ENCODE data around the gene SLC10A6.
"Not testable (repeated sequence)": the region's sequence is repeated elsewhere in the genome, so short reads cannot be mapped to it uniquely, and the experiment has no call there.

Gene SLC10A6

DNA sequence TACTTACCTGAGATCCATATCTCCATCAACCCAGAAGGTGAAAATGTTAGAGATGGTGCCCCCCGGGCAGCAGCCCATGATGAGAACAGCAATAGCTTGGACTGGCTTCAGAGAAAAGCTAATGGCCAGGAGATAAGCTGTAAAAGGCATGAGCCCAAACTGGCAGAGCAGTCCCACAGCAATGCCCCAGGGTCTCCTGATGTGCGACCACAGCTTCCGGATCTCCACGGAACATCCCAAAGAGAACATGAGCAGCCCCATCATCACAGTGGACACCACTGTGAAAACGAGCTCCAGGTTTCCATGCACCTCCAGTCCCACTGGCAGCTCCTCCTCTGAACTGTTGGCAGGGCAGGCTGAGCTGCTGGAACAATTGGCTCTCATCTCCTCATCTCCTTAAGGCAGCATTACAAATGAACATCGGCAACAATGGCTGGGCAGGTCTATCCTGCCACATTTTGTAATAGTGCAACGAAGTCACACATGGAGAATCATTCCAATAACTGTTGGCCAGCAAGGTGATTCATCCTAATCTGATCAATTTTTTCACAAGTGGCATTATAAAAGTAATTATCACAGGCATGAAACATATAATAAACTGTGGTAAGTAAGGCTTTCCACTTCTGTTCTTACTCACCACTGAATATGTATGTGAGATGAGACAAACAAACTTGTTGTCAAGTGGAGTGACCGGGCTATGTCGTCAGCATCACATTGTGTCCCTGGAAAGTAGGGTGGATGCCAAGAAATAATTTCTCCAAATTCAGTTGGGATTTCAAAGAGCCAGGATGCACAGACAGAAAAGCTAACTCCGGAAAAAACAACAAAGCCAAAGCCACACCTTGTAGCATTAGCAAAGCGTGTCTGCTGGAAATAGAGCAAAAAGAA lies at the start of gene SLC10A6:
Gene SLC10A6, minus strand, starts transcription at position 653 of the 888 bp plus-strand sequence. Its CDS starts 269 bp downstream, at position 384.
- in situ Hi-C loops (cut with HindIII; ENCODE audit: low sequenced_read_pairs) = no loop called here

GRCh38 chr4:86898562-86898961 lies 49.4 kb upstream of the SLC10A6 start:
- in situ Hi-C loops (cut with HindIII; ENCODE audit: low sequenced_read_pairs) = no loop called here

DNA sequence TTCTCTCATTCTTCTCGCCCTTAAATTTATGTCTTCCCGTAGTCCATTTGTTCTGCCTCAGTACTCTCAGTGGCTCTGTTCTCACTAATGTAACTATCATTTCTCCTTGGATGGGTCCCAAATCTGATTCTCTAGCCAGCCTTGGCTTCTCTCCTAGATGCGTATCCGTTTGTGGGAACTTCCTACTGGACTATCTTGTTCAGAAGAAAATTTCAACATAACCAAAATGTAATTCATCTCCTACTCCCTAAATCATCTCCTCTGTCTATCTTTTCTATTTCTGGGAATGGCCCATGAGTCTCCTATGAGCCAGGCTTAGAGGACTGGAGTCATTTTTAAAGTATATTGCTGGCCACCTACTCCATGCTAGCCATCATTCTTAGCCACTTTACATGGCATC lies 47.4 kb upstream of the SLC10A6 start:
- in situ Hi-C loops (cut with HindIII; ENCODE audit: low sequenced_read_pairs) = no loop called here

DNA sequence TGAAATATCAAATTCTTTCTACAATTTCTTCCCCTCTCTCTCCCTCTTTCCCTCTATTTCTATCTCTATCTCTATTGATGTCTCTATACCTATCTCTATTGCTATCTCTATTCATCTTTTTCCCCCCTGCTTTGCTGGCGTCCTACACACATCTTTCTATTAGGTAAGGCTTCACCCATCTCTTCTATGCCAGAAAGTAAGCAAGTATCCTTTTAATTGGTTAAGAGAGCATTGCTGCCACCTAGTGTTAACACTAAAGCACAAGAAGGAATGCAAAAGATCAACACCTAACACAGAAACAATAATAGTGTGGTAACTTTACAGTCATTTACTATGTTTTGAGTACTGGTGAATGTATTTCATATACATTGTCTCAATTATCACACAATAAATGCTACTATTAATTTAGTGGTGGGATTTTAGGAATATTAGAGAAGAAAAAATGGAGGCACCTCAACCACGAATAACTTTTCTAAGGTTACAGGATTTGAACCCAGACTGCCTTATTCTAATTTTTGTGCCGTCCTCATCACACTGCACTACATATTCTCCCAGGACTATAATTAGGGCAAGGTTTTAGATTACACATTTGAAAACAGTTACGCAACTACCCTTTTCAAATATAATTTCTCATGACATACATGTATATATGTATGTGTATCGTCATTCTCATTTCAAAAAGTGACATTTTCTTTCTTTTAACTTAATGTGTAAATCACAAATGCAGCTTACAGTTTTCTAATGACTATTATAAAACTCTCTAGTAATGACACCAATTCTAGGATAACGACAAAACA lies 46.7 kb upstream of the SLC10A6 start:
- in situ Hi-C loops (cut with HindIII; ENCODE audit: low sequenced_read_pairs) = no loop called here

DNA sequence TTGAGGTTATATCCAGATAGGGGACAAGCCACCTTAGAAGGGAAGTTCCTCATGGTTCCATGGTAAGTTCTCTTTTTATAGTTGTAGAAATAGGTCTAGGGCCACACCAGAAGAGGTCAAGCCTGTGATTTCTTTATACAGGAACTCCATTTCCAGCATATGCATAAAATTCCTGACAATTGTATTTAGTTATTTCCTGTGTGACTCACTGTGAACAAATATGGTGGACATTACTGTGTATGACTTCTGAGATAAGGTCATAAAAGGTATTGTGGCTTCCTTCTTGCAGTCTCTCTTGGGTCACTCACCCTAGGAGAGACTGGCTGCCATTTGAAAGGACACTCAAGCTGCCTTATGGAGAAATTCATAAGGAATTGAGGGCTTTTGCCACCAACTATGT lies 45.3 kb upstream of the SLC10A6 start:
- in situ Hi-C loops (cut with HindIII; ENCODE audit: low sequenced_read_pairs) = no loop called here

DNA sequence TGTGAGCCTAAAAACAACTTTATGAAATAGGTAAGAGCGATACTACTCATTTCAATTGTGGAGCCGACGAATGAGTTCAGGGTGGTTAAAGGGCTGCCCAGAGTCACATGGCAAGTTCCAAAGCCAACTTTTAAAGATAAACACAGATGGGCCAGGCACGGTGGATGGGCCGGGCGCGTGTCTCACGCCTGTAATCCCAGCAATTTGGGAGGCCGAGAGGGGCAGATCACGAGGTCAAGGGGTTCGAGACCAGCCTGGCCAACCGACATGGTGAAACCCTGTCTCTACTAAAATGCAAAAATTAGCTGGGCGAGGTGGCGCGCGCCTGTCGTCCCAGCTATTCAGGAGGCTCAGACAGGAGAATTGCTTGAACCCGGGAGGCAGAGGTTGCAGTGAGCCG lies 44.0 kb upstream of the SLC10A6 start:
- in situ Hi-C loops (cut with HindIII; ENCODE audit: low sequenced_read_pairs) = no loop called here

DNA sequence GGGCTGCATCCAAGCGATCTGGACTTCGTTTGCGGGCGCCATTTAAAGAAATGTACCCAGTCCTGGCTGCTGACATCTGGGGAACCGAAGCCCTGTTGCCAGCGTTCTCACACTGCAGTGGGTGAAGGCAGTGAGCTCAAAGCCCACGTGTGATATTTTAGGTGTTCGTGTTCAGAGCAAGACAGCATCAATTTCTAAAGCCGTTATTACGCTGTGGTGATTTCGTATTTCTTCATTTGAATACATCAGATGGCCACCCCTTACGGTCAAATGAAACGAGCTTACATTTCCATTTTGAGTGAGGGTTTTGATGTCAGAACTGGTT lies 43.4 kb upstream of the SLC10A6 start:
- in situ Hi-C loops (cut with HindIII; ENCODE audit: low sequenced_read_pairs) = no loop called here

DNA sequence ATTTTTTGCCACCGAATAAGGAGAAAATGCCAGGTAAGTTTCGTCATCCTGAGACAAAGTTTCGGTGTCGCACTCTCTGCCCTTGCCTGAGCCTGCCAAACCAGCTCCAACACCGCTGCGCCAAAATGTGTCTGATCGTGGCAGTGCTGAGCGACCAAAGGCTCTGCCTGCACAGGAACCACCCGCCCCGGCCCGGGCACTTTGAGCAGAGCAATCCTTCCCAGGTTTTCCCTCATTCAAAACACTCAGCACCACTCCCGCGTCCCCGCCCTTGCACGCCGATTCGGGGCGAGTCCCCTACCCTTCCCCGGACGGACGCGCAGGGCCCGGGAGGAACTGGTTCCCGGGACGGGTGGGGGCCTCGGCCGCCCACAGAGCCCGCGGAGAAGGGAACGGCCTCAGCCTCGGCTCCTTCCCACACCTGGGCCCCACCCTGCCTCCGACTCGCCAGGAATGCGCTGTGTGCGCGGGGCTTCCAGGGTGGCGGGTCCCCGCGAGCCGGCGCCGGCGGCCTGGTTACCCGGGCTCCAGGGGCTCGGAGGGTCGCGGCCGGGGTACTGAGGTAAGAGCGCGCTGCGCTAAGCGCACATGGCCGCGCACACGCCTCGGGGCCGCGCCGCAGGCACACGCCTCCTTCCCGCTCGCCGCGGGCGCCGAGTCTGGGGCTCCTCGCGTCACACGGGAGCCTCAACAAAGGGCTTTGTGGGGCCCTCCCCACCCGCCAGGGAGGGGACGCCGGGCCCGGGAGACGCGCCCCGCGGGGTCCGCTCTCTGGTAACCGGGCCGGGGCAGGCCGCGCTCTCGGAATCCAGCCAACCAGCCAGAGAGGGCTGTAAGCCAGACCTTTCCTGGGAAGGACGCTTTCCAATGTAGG lies 42.8 kb upstream of the SLC10A6 start, which contains the start of gene C4orf36:
Gene C4orf36, minus strand, starts transcription at position 661 of the 874 bp plus-strand sequence. CDS start 902 bp downstream, outside the sequence.
- in situ Hi-C loops (cut with HindIII; ENCODE audit: low sequenced_read_pairs) = no loop called here

DNA sequence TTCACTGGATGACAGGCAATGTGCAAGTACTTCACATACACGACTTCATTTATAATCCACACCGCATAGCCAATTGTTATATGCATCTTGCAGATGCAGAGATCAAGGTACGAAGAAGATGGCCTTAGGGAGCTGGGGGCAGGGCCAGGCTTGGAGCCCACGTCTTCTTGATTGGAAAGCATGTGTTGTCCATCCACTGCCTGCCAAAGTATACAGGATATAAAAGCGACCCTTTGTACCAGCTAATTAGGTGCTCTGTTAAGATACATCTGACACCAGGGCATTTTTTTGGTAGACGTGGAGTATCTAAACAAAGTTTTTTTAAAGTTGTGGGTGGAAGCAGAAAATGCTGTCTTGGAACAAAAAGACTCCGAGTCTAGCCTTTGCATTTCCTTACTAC lies 41.6 kb upstream of the SLC10A6 start:
- in situ Hi-C loops (cut with HindIII; ENCODE audit: low sequenced_read_pairs) = no loop called here

DNA sequence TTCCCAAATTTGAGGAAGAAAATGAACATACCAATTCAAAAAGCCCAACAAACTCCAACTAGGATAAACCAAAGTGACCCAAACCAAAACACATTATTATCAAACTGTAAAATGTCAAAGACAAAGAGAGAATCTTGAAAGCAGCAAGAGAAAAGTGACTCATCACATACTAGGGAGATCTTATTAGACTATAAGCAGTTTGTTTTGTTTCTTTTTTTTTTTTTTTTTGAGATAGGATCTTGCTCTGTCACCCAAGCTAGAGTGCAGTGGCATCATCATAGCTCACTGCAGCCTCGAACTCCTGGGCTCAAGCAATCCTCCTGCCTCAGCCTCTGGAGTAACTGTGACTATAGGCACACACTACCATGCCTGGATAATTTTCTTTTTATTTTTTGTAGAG lies 30.5 kb upstream of the SLC10A6 start:
- in situ Hi-C loops (cut with HindIII; ENCODE audit: low sequenced_read_pairs) = no loop called here

DNA sequence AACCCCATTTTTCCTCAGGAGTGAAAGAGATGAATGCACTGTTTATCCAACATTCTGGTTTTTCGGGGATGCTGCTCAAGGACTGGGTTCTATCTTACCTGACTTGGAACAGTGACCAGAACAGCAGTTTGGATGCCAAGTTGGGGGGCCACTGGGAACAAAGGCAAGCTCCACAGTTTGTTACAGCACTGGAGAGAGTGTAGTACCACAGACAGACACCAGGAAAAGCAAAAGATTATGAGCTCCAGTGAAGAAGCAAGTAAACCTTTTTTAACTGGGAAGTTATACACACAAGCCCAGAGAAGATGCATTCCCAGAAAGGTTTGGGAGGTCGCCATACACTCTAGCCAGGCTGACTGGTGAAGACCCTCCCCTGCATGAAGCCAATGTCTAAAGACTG lies 29.5 kb upstream of the SLC10A6 start:
- in situ Hi-C loops (cut with HindIII; ENCODE audit: low sequenced_read_pairs) = no loop called here

DNA sequence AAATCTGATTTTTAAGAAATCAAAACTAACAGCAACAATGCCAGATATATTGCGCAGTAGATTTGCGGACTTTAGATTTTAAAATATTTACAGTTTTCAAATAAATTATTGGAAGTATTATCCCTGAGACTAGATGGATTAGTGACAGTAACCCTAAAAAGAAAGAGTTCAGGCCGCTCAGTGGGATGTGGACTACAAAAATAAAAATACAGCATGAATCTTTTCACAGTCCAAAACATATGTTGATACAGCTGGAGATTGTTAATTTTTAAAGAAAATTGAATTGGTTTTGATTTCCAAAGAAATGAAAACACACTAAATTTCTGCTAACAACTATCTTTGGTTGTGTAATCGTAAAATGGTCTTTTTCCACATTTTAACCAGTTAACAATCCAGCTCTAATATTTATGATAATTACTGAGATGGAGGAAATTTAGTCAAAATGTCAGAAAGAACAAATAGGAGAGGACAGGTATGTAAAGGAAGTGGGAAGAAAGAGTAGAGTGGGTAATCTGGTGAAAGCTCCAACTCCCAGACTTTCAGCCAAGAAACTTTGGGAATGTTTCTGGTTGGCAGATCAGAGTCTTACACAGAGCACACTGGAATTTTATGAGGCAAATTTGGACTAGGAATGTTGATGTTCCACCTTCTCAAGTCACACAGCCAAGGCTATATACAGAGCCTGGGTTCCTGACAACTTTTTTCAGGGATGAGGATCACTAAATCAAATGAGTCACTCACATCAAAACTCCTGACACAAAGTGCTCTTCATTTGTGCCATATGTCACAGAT lies 27.9 kb upstream of the SLC10A6 start:
- in situ Hi-C loops (cut with HindIII; ENCODE audit: low sequenced_read_pairs) = no loop called here

DNA sequence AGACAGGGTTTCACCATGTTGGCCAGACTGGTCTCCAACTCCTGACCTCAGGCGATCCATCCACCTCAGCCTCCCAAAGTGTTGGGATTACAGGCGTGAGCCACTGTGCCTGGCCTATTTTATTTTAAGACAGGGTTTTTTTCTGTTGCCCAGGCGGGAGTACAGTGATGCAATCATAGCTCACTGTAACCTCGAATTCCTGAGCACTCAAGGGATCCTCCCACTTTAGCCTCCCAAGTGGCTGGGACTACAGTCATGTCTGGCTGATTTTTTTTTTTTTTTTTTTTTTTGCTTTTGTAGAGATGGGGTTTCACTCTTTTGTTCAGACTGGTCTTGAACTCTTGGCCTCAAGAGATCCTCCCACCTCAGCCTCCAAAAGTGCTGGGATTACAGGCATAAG lies 26.3 kb upstream of the SLC10A6 start:
- in situ Hi-C loops (cut with HindIII; ENCODE audit: low sequenced_read_pairs) = not testable (repeated sequence)

- in situ Hi-C loops (cut with HindIII; ENCODE audit: low sequenced_read_pairs) = no loop called here
Measured at GRCh38 chr4:86872135-86872534, 23.0 kb upstream of the SLC10A6 start.

- in situ Hi-C loops (cut with HindIII; ENCODE audit: low sequenced_read_pairs) = no loop called here
Measured at GRCh38 chr4:86870442-86871069, 21.4 kb upstream of the SLC10A6 start.

DNA sequence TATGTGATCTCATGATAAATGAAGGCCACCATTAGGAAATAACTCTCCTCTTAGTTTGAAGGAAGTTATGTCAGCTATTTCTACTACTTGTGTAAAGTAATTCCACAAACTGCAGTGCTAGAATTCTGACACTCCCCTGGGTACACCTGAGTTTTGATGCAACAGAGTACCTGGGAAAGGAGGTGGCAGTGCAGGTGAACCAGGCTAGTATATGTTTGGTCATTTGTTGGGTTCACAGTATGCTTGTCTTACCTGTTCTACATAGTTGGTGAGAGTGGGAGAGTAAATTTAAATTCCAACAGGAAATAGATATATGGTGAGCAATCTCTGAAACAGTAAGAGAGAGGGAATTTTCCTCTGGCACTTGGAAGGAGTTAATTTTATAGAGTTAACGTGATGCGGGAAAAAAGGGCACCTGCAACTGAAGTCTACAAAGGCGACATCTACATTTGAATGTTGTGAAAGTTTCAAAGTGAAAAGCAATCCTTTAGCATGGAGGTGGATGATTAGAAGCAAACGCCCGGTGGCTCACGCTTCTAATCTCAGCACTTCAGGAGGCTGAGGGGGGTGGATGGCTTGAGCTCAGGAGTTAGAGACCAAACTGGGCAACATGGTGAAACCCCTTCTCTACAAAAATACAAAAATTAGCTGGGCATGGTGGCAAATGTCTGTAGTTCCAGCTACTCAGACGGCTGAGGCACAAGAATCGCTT lies 8.3 kb upstream of the SLC10A6 start:
- in situ Hi-C loops (cut with HindIII; ENCODE audit: low sequenced_read_pairs) = no loop called here

DNA sequence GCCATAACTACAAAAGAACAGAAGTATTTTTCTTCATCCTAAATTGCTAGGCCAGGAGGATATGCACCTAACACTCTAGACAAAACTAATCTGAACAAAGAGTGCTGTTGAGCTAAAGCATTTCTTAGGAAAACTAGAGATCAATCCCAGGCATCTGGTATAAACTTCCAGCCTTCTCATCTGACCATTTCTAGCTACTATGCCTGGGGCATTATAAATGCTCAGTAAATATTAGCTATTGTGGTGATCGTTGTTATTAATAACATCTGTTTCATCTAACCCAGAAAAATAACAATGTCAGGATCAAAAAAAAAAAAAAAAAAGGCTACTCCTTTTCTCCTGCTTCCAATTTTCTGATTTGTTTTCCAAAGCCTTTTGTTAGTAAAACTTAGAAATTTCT lies 7.7 kb upstream of the SLC10A6 start:
- in situ Hi-C loops (cut with HindIII; ENCODE audit: low sequenced_read_pairs) = no loop called here

GRCh38 chr4:86855572-86855971 lies 6.4 kb upstream of the SLC10A6 start:
- in situ Hi-C loops (cut with HindIII; ENCODE audit: low sequenced_read_pairs) = no loop called here

DNA sequence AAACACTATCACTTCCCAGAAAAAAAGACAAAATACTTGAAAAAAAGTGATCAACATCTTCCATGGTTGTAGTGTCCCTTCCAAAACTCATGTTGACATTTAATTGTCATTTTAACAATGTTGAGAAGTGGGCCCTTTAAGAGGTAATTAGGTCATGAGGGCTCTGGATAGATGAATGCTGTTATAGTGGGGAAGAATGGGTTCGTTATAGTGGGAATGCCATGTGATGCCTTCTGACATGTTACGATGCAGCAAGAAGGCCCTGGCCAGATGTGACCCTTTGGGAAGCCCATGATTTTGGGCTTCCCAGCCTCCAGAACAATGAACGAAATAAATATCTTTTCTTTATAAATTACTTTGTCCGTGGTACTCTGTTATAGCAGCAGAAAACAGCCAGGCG lies 4.0 kb upstream of the SLC10A6 start:
- in situ Hi-C loops (cut with HindIII; ENCODE audit: low sequenced_read_pairs) = no loop called here

Measured in DLD1 (cell line).